Epithelial cell of proximal tubule (primary cell): ENCODE data around the gene CTNNA2. TPM values are rescaled to one million over a fixed set of nuclear protein-coding genes. Genes with fewer than 3 reads are reported as not detected.

Experiments
- DNase-seq: peaks from one replicate; pipeline ENCODE4 v3.0.0-alpha.2; 2011; ENCODE audit warnings: low read depth
- H3K4me3 ChIP-seq: 2 replicates; pipeline ENCODE4 v1.5.1; 2011; ENCODE audit warnings: low read depth, mild to moderate bottlenecking, low read length
- CTCF ChIP-seq: conservative IDR thresholded peaks from 2 replicates; pipeline ENCODE4 v1.5.1; 2012; ENCODE audit warnings: low read depth, mild to moderate bottlenecking, low read length
- total RNA-seq: library from RNA; depleted of rRNA; stranded (reverse); fragments of >200 nt; gene quantifications from 2 replicates; pipeline ENCODE4 v1.2.3, GENCODE V29; 2015

Gene CTNNA2
- total RNA-seq, 1 donor from 2014 or later, result 0.06 TPM

- no peak overlapping the region for H3K4me3 ChIP-seq
- no peak for DNase-seq
- no peak for TF ChIP-seq CTCF
Observed at GRCh38 chr2:80048296-80048695, 535.4 kb downstream of the CTNNA2 start.

DNA sequence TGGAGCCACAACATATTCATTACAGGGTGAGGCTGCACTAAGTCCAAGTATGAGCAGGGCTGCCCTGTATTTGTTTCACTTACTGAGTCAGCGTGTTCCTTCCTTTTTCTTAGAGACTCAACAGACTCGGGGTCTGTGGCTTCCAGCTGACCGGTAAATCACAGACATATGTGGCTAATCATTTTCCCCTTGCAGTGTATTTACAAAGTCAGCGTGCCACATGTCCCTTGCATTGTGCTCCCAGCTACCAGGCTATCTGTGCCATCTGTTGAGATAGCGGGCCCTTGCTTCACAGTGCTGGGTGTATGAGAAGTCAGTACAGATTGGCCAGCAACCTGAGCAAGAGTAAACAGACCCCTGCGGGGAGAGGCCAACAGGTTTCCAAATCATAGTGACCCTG lies 537.4 kb downstream of the CTNNA2 start:
- DNase-seq, result no peak
- no peak for TF ChIP-seq CTCF

DNA sequence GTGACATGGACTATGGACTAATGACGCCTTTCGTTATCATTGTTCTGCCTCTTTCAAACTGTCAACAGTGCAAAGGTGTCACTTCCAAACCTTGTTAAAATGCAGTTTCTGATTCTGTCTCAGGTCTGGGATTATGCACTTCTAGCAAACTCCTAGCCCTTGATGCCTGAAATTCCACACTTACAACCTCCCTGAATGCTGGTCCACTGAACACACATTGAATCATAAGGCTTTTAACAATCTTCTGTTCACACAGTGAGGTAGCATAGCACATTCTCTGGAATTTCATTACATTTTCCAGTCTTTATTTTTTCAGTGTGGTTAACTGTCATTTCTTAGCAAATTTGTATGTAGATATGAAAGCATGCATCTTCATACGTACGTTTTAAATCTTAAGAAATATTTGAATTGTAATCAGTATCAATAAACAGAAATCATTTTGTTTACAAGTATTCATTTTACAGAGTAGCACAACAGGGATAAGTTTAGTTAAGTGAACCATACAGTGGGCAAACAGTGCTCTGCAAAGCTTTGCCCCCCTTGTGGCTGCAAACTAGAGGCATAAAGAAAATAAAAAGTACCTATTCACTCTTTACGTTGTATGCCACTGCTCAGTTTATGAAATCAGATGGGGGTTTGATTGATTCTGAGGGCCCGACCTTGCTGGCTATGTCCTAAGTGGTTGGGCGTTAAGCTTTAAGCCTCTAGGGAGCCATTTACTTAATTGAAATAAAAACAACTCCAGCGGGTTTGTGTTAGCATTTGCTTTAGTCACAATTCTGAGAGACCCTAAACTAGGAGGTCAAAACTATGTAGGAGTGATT lies 540.9 kb downstream of the CTNNA2 start:
- TF ChIP-seq CTCF, result no peak
- DNase-seq, result no peak
- H3K4me3 ChIP-seq, result no peak overlapping the region

More for the DNA sequence above, 537.4 kb downstream of the CTNNA2 start:
- H3K4me3 ChIP-seq, result no peak overlapping the region

DNA sequence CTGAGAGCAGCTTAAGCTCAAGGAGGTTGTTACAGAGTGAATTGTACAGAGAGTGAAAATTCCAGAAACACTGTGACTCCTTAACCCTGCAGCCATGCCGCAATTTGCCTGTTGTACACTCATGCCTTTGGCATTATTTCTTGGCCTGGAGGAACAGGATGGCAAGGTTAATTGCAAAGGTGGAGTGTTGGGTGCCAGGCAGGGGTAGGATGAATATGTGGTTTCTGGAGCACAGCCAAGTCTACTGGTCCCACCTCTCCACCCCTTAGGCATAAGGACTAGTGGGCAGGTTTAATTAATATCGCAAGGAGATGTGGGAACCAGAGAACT lies 541.5 kb downstream of the CTNNA2 start:
- no peak for TF ChIP-seq CTCF
- DNase-seq, result peak; percentile 53
- H3K4me3 ChIP-seq, result no peak overlapping the region

- no peak for TF ChIP-seq CTCF
- DNase-seq, result no peak
- H3K4me3 ChIP-seq, result no peak overlapping the region
Observed at GRCh38 chr2:80057956-80058355, 545.1 kb downstream of the CTNNA2 start.

- no peak for DNase-seq
- no peak overlapping the region for H3K4me3 ChIP-seq
- TF ChIP-seq CTCF, result no peak
Observed at GRCh38 chr2:80058562-80058961, 545.7 kb downstream of the CTNNA2 start.

- H3K4me3 ChIP-seq, result no peak overlapping the region
- no peak for TF ChIP-seq CTCF
- DNase-seq, result no peak
Observed at GRCh38 chr2:80059447-80059846, 546.6 kb downstream of the CTNNA2 start.
